Adipose tissue (tissue), 3 donors: ENCODE data around the gene ITIH5. TPM values are rescaled to one million over a fixed set of nuclear protein-coding genes. Genes with fewer than 3 reads are reported as not detected.
"Not testable (repeated sequence)": the region's sequence is repeated elsewhere in the genome, so short reads cannot be mapped to it uniquely, and the experiment has no call there.

Experiments
- H3K27ac ChIP-seq: one replicate; pipeline ENCODE4 v1.5.1; 2013; ENCODE audit warnings: low read depth, low read length
- WGBS, 3 donors: extraction: QIAGEN DNeasy Blood & Tissue Kit; methylation state at CpG; one replicate each; pipeline ENCODE4 v1.1.7; 2013; 5-methylcytosine and 5-hydroxymethylcytosine counted together
- polyA plus RNA-seq, 3 donors: library from polyadenylated mRNA; stranded (reverse); fragments of 200-250 nt; gene quantifications; one replicate each; pipeline ENCODE4 v1.2.3, GENCODE V29; 2013
- donor health status: healthy with polysubstance abuse.
- donor health status: Bipolar disorder and iron deficiency.
- donor health status: healthy.

ITIH5 gene
- 10 to 100 TPM in 2 of 3 donors, 1 to 10 TPM in 1; 7.9 to 82.5 (median 15.9) TPM for polyA plus RNA-seq

GRCh38 chr10:7666253-7667023 is at the start of gene ITIH5:
Gene ITIH5, minus strand, starts transcription at chr10:7666966. Its CDS starts 74 bp downstream, at chr10:7666892.
- 1 to 2% (median 2%) methylated on average over 40 to 54 of the region's 54 CpGs for WGBS, 3 donors
- H3K27ac ChIP-seq, result no peak within 1 kb of the TSS

DNA sequence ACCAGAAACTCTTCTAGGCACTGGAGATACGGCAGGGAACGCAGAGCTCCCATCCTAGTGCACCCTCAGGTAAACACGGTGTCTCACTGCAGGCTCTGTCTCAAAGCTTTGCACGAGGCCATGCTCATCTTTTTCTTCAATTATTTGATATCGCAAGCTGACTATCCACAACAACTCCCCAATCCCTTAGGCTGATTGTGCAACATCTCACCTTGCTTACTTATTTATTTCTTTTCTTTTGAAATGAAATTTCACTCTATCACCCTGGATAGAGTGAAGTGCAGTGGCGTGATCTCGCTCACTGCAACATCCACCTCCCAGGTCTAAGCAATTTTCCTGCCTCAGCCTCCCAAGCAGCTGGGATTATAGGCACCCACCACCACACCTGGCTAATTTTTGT is 48.7 kb upstream of the ITIH5 start:
- WGBS, 3 donors, result 89 to 94% (median 91%) methylated on average over 7 of the region's 7 CpGs
- H3K27ac ChIP-seq, result no peak overlapping the region

DNA sequence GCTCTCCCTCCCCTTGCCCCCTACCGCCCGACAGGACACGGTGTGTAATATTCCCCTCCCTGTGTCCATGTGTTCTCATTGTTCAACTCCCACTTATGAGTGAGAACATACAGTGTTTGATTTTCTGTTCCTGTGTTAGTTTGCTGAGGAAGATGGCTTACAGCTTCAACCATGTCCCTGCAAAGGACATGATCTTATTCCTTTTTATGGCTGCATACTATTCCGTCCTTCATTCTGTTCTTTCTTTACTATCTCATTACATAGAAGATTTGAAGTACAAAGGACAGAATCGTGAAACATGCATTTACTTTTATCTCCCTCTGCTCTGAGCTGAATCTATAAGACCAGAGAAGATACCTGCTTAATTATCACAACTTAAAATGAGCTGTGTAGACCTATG is 44.3 kb upstream of the ITIH5 start:
- 81 to 92% (median 82%) methylated on average over 5 of the region's 5 CpGs for WGBS, 3 donors
- H3K27ac ChIP-seq, result not testable (repeated sequence)

DNA sequence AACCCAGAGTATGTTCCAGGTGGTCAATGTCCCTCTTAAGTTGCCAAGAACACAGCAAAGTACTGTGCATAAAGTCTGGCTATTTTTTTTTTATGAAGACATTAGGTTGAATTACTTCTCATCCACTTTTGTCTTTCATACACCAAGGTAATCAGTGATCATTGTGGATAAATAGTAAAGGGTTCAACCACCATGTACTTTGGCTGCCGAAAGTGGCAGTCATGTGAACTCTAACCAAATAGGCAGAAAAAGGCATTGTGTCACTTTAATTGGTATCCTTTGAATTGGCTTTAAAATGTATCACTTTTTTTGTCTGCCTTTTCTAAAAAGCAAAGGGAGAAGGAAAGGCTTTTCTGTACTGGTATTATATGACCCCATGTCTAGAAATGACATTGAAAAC is 43.7 kb upstream of the ITIH5 start:
- H3K27ac ChIP-seq, result no peak overlapping the region
- 87 to 100% (median 90%) methylated on average over 1 of the region's 1 CpG for WGBS, 3 donors

DNA sequence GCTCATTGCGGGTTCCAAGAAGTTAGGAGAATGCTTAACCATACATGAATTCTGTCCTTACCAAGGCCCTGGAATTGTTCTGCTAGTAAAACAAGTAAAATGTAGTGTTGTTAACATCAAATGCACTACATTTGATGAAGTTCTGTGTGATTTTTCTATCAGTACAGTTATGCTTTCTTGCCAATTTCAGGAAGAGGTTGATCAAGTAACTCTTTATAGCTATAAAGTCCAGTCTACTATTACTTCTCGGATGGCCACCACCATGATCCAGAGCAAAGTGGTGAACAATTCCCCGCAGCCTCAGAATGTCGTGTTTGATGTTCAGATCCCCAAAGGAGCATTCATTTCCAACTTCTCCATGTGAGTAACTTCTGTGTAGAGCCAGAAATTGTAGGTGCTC is 42.1 kb upstream of the ITIH5 start:
- 93 to 95% (median 94%) methylated on average over 4 of the region's 4 CpGs for whole genome bisulfite sequencing, 3 donors
- H3K27ac ChIP-seq, result no peak overlapping the region

DNA sequence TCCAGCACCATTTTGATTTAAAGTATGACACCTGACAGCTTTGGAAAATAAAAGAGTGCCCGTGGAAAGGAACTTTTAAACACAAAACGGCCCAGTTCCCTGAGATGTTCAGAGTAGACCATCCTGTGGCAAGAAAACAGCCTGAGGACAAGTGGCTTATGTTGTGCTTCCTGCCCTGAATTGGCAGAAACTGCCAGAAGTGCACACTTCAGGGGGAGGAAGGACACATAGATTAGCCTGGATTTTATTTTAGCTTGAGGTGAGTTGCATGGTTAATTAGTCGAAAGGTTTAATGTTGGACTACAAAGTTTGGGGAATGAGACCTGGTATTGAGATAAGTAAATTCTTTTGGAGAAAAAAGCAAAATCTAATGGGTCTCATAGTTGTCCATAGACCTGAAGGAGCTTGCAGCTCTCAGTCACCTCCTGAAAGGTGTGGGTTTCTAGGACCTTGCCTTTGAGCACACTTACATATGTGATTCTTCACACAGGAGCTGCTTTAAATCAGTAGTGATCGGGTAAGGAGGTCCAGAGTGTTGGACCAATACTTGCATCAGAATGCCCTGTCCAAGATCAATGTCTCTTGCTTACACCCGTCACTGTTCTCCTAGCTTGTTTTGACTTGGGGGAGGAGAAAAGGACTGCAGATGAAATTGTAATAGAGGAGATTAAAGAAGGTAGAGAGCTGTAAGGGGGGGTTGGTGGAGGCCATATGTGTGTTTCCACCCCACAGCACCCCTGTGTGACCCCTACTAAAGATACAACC is 41.3 kb upstream of the ITIH5 start:
- 75 to 87% (median 85%) methylated on average over 5 of the region's 5 CpGs for WGBS, 3 donors
- no peak overlapping the region for H3K27ac ChIP-seq

GRCh38 chr10:7707102-7707501 is 40.3 kb upstream of the ITIH5 start:
- H3K27ac ChIP-seq, result no peak overlapping the region
- WGBS, 3 donors, result 25 to 70% (median 69%) methylated on average over 4 of the region's 4 CpGs

- WGBS, 3 donors, result 60 to 83% (median 81%) methylated on average over 4 of the region's 4 CpGs
- H3K27ac ChIP-seq, result no peak overlapping the region
These were observed 39.8 kb upstream of the ITIH5 start for GRCh38 chr10:7706534-7707073.

DNA sequence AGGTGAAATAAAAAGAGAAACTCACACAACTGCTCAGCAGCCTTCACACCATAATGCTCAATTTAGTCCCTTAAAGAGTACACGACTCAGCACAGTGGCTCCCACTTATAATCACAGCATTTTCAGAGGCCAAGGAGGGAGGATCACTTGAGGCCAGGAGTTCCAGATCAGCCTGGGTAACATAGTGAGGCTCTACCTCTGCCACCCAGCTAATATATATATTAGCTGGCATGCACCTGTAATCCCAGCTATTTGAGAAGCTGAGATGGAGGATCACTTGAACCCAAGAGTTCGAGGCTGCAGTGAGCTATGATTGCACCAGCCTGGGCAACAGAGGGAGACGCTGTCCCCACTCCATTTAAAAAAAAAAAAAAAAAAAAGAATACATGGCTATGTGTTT is 38.6 kb upstream of the ITIH5 start:
- 78 to 86% (median 81%) methylated on average over 3 of the region's 3 CpGs for WGBS, 3 donors
- no peak overlapping the region for H3K27ac ChIP-seq

DNA sequence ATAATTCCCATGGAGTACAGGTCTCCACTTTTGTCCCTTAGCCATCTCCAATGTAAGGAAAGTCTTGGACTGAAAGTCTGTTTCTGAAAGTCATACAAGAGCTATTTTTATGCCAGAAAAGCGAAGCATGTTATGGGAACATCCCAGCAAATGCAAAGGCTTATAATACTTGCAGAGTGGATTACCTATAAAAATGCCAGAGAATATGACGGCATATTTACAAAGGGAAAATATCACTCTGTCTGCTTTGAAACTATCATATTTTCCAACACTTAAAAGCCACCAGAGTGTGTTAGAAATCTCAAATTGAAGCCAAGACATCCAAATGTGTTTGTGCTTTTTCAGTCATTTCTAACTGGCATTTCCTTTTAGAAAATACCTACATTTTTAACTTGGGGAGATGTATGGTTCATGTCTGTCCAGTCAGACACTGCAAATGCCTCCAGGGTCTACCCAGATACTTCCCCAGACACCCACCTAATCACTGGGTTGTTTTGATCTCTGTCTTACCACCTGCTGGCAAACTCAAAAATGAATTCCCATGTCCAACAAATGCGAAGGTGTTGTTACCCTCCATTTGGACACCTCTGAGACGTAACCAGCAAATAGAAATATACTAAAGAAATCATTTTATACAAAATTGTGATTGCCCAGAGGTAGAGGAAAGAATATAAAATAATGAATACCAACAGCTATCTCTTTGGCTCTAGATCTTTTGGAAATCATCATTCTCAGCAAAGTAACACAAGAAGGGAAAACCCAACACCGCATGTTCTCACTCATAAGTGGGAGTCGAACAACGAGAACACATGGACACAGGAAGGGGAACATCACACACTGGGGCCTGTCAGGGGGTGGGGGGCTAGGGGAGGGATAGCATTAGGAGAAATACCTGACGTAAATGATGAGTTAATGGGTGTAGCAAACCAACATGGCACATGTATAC is 37.6 kb upstream of the ITIH5 start:
- 83 to 86% (median 86%) methylated on average over 8 of the region's 8 CpGs for whole genome bisulfite sequencing, 3 donors
- H3K27ac ChIP-seq, result no peak overlapping the region

- 34 to 61% (median 50%) methylated on average over 4 of the region's 4 CpGs for WGBS, 3 donors
- H3K27ac ChIP-seq, result no peak within 1 kb of the TSS
These were observed 36.4 kb upstream of the ITIH5 start, which contains the start of gene ITIH2 for GRCh38 chr10:7703140-7703539. Gene ITIH2, plus strand, starts transcription at chr10:7703316. Its CDS starts 119 bp downstream, at chr10:7703435.

- H3K27ac ChIP-seq, result no peak overlapping the region
- WGBS, 3 donors, result 71 to 87% (median 85%) methylated on average over 4 of the region's 4 CpGs
These were observed 35.6 kb upstream of the ITIH5 start for GRCh38 chr10:7702288-7702812.

GRCh38 chr10:7701158-7701742 is 34.5 kb upstream of the ITIH5 start:
- WGBS, 3 donors, result 88 to 92% (median 91%) methylated on average over 8 of the region's 8 CpGs
- H3K27ac ChIP-seq, result no peak overlapping the region

GRCh38 chr10:7700577-7701125 is 33.9 kb upstream of the ITIH5 start:
- no peak overlapping the region for H3K27ac ChIP-seq
- 43 to 73% (median 72%) methylated on average over 2 of the region's 2 CpGs for WGBS, 3 donors

DNA sequence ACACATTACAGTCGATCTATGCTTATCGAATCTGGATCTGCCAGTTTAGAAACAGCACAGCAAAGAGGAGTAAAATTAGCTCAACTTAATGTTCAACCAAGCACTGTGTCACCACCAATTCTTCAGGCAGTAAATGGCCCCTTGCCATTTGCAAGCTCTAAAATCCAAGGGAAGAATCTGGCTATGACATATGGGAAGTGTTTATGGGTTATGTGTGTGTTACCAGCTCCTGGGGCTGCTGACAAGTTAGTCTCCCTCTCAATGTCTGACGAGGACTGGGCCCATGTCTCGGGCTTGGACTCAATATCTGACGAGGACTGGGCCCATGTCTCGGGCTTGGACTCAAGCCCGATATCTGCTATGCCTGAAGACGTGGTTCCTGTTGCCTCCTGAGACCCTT is 30.7 kb upstream of the ITIH5 start:
- H3K27ac ChIP-seq, result no peak overlapping the region
- WGBS, 3 donors, result 76 to 85% (median 85%) methylated on average over 8 of the region's 8 CpGs

DNA sequence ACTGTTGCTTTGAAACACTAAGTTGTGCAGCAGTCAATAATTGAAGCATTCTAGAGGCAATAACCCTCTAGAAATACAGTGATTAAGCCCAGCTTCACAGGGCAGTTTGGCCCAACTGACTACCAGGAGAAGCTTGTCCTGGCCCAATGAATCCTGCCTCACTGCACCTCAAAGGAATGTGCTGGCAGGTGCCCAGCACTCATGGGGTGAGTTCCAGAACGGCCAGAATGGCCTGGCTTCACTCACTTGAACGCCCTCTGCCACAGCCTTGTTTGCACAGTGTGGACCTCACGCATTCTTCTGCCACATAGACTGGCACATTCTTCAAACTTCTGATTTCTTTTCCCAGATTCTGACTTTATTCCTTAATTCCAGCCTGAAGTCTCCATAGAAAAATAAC is 29.8 kb upstream of the ITIH5 start:
- no peak overlapping the region for H3K27ac ChIP-seq
- WGBS, 3 donors, result 43 to 79% (median 60%) methylated on average over 3 of the region's 3 CpGs

DNA sequence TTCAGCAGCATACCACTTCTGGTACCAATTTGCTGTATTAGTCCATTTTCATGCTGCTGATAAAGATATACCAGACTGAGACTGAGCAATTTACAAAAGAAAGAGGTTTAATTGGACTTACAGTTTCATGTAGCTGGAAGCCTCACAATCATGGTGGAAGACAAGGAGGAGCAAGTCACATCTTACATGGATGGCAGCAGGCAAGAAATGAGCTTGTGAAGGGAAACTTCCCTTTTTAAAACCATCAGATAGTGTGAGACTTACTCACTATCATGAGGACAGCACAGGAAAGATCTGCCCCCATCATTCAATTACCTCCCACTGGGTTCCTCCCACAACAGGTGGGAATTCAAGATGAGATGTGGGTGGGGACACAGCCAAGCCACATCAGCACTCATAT is 26.4 kb upstream of the ITIH5 start:
- not testable (repeated sequence) for H3K27ac ChIP-seq

GRCh38 chr10:7692368-7692767 is 25.6 kb upstream of the ITIH5 start:
- H3K27ac ChIP-seq, result not testable (repeated sequence)
